Keratinocyte (primary cell): ENCODE data around the gene ADAM12. TPM values are rescaled to one million over a fixed set of nuclear protein-coding genes. Genes with fewer than 3 reads are reported as not detected.

ENCODE experiments used
- DNase-seq: peaks from one replicate; pipeline ENCODE4 v3.0.0-alpha.2; 2011; ENCODE audit warnings: low read depth, missing footprints, low spot score
- FAIRE-seq: peaks from 2 replicates; lab custom pipeline; 2011; peaks lifted over from hg19 to GRCh38; lab: Jason Lieb, UNC
- H2AFZ ChIP-seq: 2 replicates; pipeline ENCODE4 v1.6.0; 2012; ENCODE audit warnings: low read length, control low read depth, inconsistent platforms; ENCODE audit not compliant: control insufficient read depth
- H3K27ac ChIP-seq: 2 replicates; pipeline ENCODE4 v1.5.1; 2011; ENCODE audit warnings: low read length; ENCODE audit not compliant: control insufficient read depth, insufficient read depth
- H3K27me3 ChIP-seq: 3 replicates; pipeline ENCODE4 v1.6.0; 2011; ENCODE audit warnings: low read length; ENCODE audit not compliant: control insufficient read depth, insufficient read depth; ENCODE audit errors: extremely low read depth
- H3K36me3 ChIP-seq, 2 experiments: 2 replicates in 1 of 2; 3 replicates in 1 of 2; pipeline ENCODE4 v1.5.1; 2011; ENCODE audit warnings: low read length in 2 of 2, mild to moderate bottlenecking in 1 of 2; ENCODE audit not compliant: control insufficient read depth in 2 of 2, insufficient read depth in 2 of 2; ENCODE audit errors: extremely low read depth in 1 of 2
- H3K4me1 ChIP-seq: 3 replicates; pipeline ENCODE4 v1.5.1; 2011; ENCODE audit warnings: low read length; ENCODE audit not compliant: control insufficient read depth, insufficient read depth; ENCODE audit errors: extremely low read depth
- H3K4me2 ChIP-seq: 3 replicates; pipeline ENCODE4 v1.6.0; 2011; ENCODE audit warnings: low read depth, low read length; ENCODE audit not compliant: control insufficient read depth, insufficient read depth; ENCODE audit errors: extremely low read depth
- H3K4me3 ChIP-seq, 3 experiments: fragments of 200-600 bp in 1 of 3; sonication (generic) in 1 of 3; 2 replicates in 2 of 3; 3 replicates in 1 of 3; pipeline ENCODE4 v1.5.1; 2011 to 2016; ENCODE audit warnings: low read length in 3 of 3, mild to moderate bottlenecking in 3 of 3, control low read depth in 2 of 3, inconsistent platforms in 1 of 3, low read depth in 1 of 3, mixed read lengths in 1 of 3, mixed run types in 1 of 3, moderate library complexity in 1 of 3; ENCODE audit not compliant: control insufficient read depth in 2 of 3, insufficient read depth in 2 of 3; ENCODE audit errors: extremely low read depth in 1 of 3
- H3K79me2 ChIP-seq: 2 replicates; pipeline ENCODE4 v1.6.0; 2012; ENCODE audit warnings: low read length; ENCODE audit not compliant: control insufficient read depth, insufficient read depth
- H3K9ac ChIP-seq: 3 replicates; pipeline ENCODE4 v1.6.0; 2011; ENCODE audit warnings: low read length; ENCODE audit not compliant: control insufficient read depth, insufficient read depth; ENCODE audit errors: extremely low read depth
- H3K9me1 ChIP-seq: 3 replicates; pipeline ENCODE4 v1.6.0; 2011; ENCODE audit warnings: low read length; ENCODE audit not compliant: control insufficient read depth, insufficient read depth; ENCODE audit errors: extremely low read depth
- H3K9me3 ChIP-seq: 2 replicates; pipeline ENCODE4 v1.5.1; 2012; ENCODE audit warnings: low read depth, low read length; ENCODE audit not compliant: control insufficient read depth
- H4K20me1 ChIP-seq: 3 replicates; pipeline ENCODE4 v1.6.0; 2011; ENCODE audit warnings: low read length; ENCODE audit not compliant: control insufficient read depth, insufficient read depth; ENCODE audit errors: extremely low read depth
- CTCF ChIP-seq, 3 experiments: IDR thresholded peaks in 1 of 3; conservative IDR thresholded peaks in 1 of 3; optimal IDR thresholded peaks in 1 of 3; 2 replicates in 2 of 3; 3 replicates in 1 of 3; pipeline versions ENCODE3 to v1.5.1; 2011; ENCODE audit warnings: low read length in 3 of 3, mild to moderate bottlenecking in 3 of 3, moderate library complexity in 2 of 3, control low read depth in 1 of 3, inconsistent platforms in 1 of 3; ENCODE audit not compliant: insufficient read depth in 2 of 3; ENCODE audit errors: extremely low read depth in 1 of 3
- EZH2 ChIP-seq: IDR thresholded peaks from one replicate; pipeline ENCODE4 v1.6.1; 2012; ENCODE audit warnings: inconsistent platforms, mild to moderate bottlenecking, low read length, moderate library complexity
- dilution Hi-C: fragments of 300-500 bp; cut with MboI; formaldehyde crosslinking; loops from one replicate; pipeline ENCODE4 v1.7.0; 2020; ENCODE audit warnings: low sequenced_read_pairs; ENCODE audit not compliant: extremely low pct_ligation_motif_present
- polyA plus RNA-seq, 5 experiments: library from polyadenylated mRNA; depleted of rRNA in 3 of 5; stranded (reverse) in 3 of 5; stranded (forward) in 1 of 5; unstranded in 1 of 5; fragments of >200 nt; gene quantifications; 1 replicate in 1 of 5; 2 replicates in 3 of 5; 3 replicates in 1 of 5; pipeline versions ENCODE4 v1.2.1 to v1.2.3, GENCODE V29; 2011 to 2012; ENCODE audit warnings: missing spikeins in 2 of 5, low read depth in 1 of 5, low replicate concordance in 1 of 5

Gene ADAM12
- polyA plus RNA-seq, 1 donor (not counting 4 experiments of a cell fraction or from before 2014, with no cell fraction given), result 0.07 TPM

GRCh38 chr10:126070476-126071215 is 317.6 kb downstream of the ADAM12 start:
- Histone ChIP-seq H3K9ac (no peak overlapping the region), H3K4me2 (no peak overlapping the region), H3K9me3 (no peaks in the 10 kb centered on the region), H3K4me1 (peaks cover 32% of the 10 kb centered on the region), H4K20me1 (no peaks in the 10 kb centered on the region), H3K27me3 (no peaks in the 10 kb centered on the region), H2AFZ (no peak overlapping the region), H3K27ac (no peak overlapping the region), H3K36me3 (no peaks in the 10 kb centered on the region), H3K9me1 (no peaks in the 10 kb centered on the region), H3K4me3 (no peak overlapping the region), H3K79me2 (no peaks in the 10 kb centered on the region)
- no peak for DNase-seq
- TF ChIP-seq CTCF (optimal IDR thresholded peaks at IDR 0.05 in 1 of 3, IDR thresholded peaks at IDR 0.05 in 1 of 3, conservative IDR thresholded peaks at IDR 0.05 in 1 of 3; ENCODE audit: extremely low read depth in 1 of 3, insufficient read depth in 2 of 3, low read length in 3 of 3), result no peak
- no peak for TF ChIP-seq EZH2
- no peak for FAIRE-seq
- dilution Hi-C loops, result no loop called here

- no peak overlapping the region for H2AFZ ChIP-seq
- H3K27me3 ChIP-seq, result no peaks in the 10 kb centered on the region
- no peaks in the 10 kb centered on the region for H3K9me3 ChIP-seq
- DNase-seq (no peak), FAIRE-seq (no peak)
- no peak overlapping the region for H3K4me2 ChIP-seq
- no peaks in the 10 kb centered on the region for H3K36me3 ChIP-seq
- peaks cover 27% of the 10 kb centered on the region for H3K4me1 ChIP-seq
- H3K4me3 ChIP-seq, result no peak overlapping the region
- H3K9ac ChIP-seq, result no peak overlapping the region
- H3K9me1 ChIP-seq, result no peaks in the 10 kb centered on the region
- H3K79me2 ChIP-seq, result no peaks in the 10 kb centered on the region
- H3K27ac ChIP-seq, result no peak overlapping the region
- no peaks in the 10 kb centered on the region for H4K20me1 ChIP-seq
- dilution Hi-C loops, result no loop called here
- no peak for TF ChIP-seq CTCF (optimal IDR thresholded peaks at IDR 0.05 in 1 of 3, IDR thresholded peaks at IDR 0.05 in 1 of 3, conservative IDR thresholded peaks at IDR 0.05 in 1 of 3; ENCODE audit: extremely low read depth in 1 of 3, insufficient read depth in 2 of 3, low read length in 3 of 3)
Observed at GRCh38 chr10:126068322-126068721, 320.0 kb downstream of the ADAM12 start.
